Fibroblast of gingiva (primary cell): ENCODE measurements around the gene ABHD8.
"Not testable (repeated sequence)": the region's sequence is repeated elsewhere in the genome, so short reads cannot be mapped to it uniquely, and the experiment has no call there.

Experiments used
- DNase-seq: peaks from one replicate; pipeline ENCODE4 v3.0.0-alpha.2; 2011; ENCODE audit warnings: low read depth

ABHD8 gene

GRCh38 chr19:17296976-17297375 is 6.2 kb downstream of the ABHD8 start:
- no peak for DNase-seq

GRCh38 chr19:17296273-17296672 is 7.0 kb downstream of the ABHD8 start:
- DNase-seq: peak; percentile 27

- not testable (repeated sequence) for DNase-seq
Observed at GRCh38 chr19:17295551-17295950, 7.7 kb downstream of the ABHD8 start.

GRCh38 chr19:17294051-17294891 is 9.0 kb downstream of the ABHD8 start:
- no peak for DNase-seq

GRCh38 chr19:17293605-17294004 is 9.6 kb downstream of the ABHD8 start:
- no peak for DNase-seq

- DNase-seq: peak; percentile 93
Observed at GRCh38 chr19:17292301-17293074, 10.7 kb downstream of the ABHD8 start.

- peak; percentile 86 for DNase-seq
Observed at GRCh38 chr19:17289489-17289888, 13.7 kb downstream of the ABHD8 start.

GRCh38 chr19:17286752-17287151 is 16.5 kb downstream of the ABHD8 start:
- DNase-seq: no peak

- DNase-seq: no peak
Observed at GRCh38 chr19:17286263-17286662, 17.0 kb downstream of the ABHD8 start.

GRCh38 chr19:17285415-17286135 is 17.6 kb downstream of the ABHD8 start:
- no peak for DNase-seq

GRCh38 chr19:17283504-17283996 is 19.7 kb downstream of the ABHD8 start:
- no peak for DNase-seq

GRCh38 chr19:17282488-17283125 is 20.6 kb downstream of the ABHD8 start:
- DNase-seq: peak; percentile 48

GRCh38 chr19:17281391-17282304 is 21.6 kb downstream of the ABHD8 start, which contains the start of gene ANKLE1:
Gene ANKLE1, plus strand, starts transcription at chr19:17281901. Its CDS starts 20 bp downstream, at chr19:17281921.
- DNase-seq: no peak

GRCh38 chr19:17279436-17279835 is 23.8 kb downstream of the ABHD8 start:
- no peak for DNase-seq

- DNase-seq: no peak
Observed at GRCh38 chr19:17275441-17276175, 27.6 kb downstream of the ABHD8 start.

GRCh38 chr19:17274892-17275291 is 28.3 kb downstream of the ABHD8 start:
- DNase-seq: not testable (repeated sequence)

- no peak for DNase-seq
Observed at GRCh38 chr19:17268754-17269153, 34.5 kb downstream of the ABHD8 start.

GRCh38 chr19:17266975-17267788 is 36.0 kb downstream of the ABHD8 start, which contains the start of gene BABAM1:
Gene BABAM1, plus strand, starts transcription at chr19:17267443. Its CDS starts 1,364 bp downstream, at chr19:17268807.
- peak; percentile 99 for DNase-seq

- no peak for DNase-seq
Observed at GRCh38 chr19:17266589-17266974, 36.6 kb downstream of the ABHD8 start.
